ENCODE data around the gene INPP5D. TPM values are rescaled to one million over a fixed set of nuclear protein-coding genes. Genes with fewer than 3 reads are reported as not detected.

INPP5D gene
- total RNA-seq, 1 donor from 2014 or later = 14.7 TPM

- Mint-ChIP-seq H3K9me3 (ENCODE audit: unreplicated experiment) (no peaks in the 10 kb centered on the region), H3K36me3 (ENCODE audit: low read depth, unreplicated experiment) (peaks cover 9% of the 10 kb centered on the region), H3K27ac (ENCODE audit: unreplicated experiment) (no peak overlapping the region), H3K4me1 (ENCODE audit: low read depth, unreplicated experiment) (no peaks in the 10 kb centered on the region), H3K27me3 (ENCODE audit: low read depth, unreplicated experiment) (peaks cover 15% of the 10 kb centered on the region), H3K4me3 (ENCODE audit: unreplicated experiment) (no peak overlapping the region)
- Histone ChIP-seq H2AFZ (ENCODE audit: low read depth, low read length) (no peak overlapping the region), H3K27me3 (ENCODE audit: insufficient read depth, low read length) (peaks cover 2% of the 10 kb centered on the region), H3K79me2 (ENCODE audit: insufficient read depth, low read length) (no peaks in the 10 kb centered on the region), H3K9ac (ENCODE audit: low read length) (no peak overlapping the region), H4K20me1 (ENCODE audit: insufficient read depth, low read length) (no peaks in the 10 kb centered on the region), H3K4me3 (ENCODE audit: insufficient read depth, low read depth, low read length) (no peak overlapping the region), H3K4me1 (ENCODE audit: insufficient read depth, low read length) (peaks cover 8% of the 10 kb centered on the region), H3K9me3 (ENCODE audit: insufficient read depth, low read depth, low read length) (no peaks in the 10 kb centered on the region), H3K4me2 (ENCODE audit: low read length) (no peak overlapping the region), H3K36me3 (ENCODE audit: insufficient read depth, low read length) (no peaks in the 10 kb centered on the region), H3K27ac (ENCODE audit: low read depth, low read length) (no peak overlapping the region)
- no peak for FAIRE-seq
- no peak for TF ChIP-seq CTCF (IDR thresholded peaks at IDR 0.05; ENCODE audit: insufficient read depth, low read depth, low read length)
- DNase-seq (ENCODE audit: low read depth) = no peak
Measured at GRCh38 chr2:233161730-233162129, 101.6 kb downstream of the INPP5D start.

DNA sequence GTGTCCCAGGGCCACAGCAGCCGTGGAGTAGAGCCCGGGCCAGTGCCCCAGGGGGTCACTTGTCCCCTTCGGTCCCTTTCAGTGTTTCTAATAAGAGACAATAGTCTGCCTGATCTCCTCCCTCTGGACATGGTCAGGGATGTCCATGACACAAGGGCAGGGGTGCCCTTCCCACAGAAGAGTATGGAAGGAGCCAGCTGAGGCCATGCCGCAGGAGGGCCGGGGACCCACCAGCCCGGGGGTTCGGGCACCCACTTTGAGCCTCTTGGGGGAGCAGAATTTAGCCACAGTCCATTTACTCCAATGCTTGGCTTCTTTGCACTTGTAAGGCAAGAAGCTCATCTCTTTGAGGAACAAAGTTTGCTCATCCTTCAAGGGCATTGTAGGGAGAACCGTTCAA lies 102.6 kb downstream of the INPP5D start:
- Histone ChIP-seq H3K4me1 (ENCODE audit: insufficient read depth, low read length) (peaks cover 8% of the 10 kb centered on the region), H4K20me1 (ENCODE audit: insufficient read depth, low read length) (no peaks in the 10 kb centered on the region), H3K9me3 (ENCODE audit: insufficient read depth, low read depth, low read length) (no peaks in the 10 kb centered on the region), H3K27me3 (ENCODE audit: insufficient read depth, low read length) (peaks cover 2% of the 10 kb centered on the region), H3K9ac (ENCODE audit: low read length) (no peak overlapping the region), H3K79me2 (ENCODE audit: insufficient read depth, low read length) (no peaks in the 10 kb centered on the region), H2AFZ (ENCODE audit: low read depth, low read length) (no peak overlapping the region), H3K4me2 (ENCODE audit: low read length) (no peak overlapping the region), H3K4me3 (ENCODE audit: insufficient read depth, low read depth, low read length) (no peak overlapping the region), H3K36me3 (ENCODE audit: insufficient read depth, low read length) (no peaks in the 10 kb centered on the region), H3K27ac (ENCODE audit: low read depth, low read length) (no peak overlapping the region)
- H3K9me3 Mint-ChIP-seq (ENCODE audit: unreplicated experiment) = no peaks in the 10 kb centered on the region
- H3K27ac Mint-ChIP-seq (ENCODE audit: unreplicated experiment) = no peak overlapping the region
- TF ChIP-seq EZH2 (IDR thresholded peaks at IDR 0.05; ENCODE audit: insufficient read depth, low read length) (no peak), CTCF (IDR thresholded peaks at IDR 0.05; ENCODE audit: insufficient read depth, low read depth, low read length) (no peak)
- no peaks in the 10 kb centered on the region for H3K4me1 Mint-ChIP-seq (ENCODE audit: low read depth, unreplicated experiment)
- peaks cover 15% of the 10 kb centered on the region for H3K27me3 Mint-ChIP-seq (ENCODE audit: low read depth, unreplicated experiment)
- no peak for DNase-seq (ENCODE audit: low read depth)
- no peak overlapping the region for H3K4me3 Mint-ChIP-seq (ENCODE audit: unreplicated experiment)
- H3K36me3 Mint-ChIP-seq (ENCODE audit: low read depth, unreplicated experiment) = peaks cover 4% of the 10 kb centered on the region
- FAIRE-seq = no peak

DNA sequence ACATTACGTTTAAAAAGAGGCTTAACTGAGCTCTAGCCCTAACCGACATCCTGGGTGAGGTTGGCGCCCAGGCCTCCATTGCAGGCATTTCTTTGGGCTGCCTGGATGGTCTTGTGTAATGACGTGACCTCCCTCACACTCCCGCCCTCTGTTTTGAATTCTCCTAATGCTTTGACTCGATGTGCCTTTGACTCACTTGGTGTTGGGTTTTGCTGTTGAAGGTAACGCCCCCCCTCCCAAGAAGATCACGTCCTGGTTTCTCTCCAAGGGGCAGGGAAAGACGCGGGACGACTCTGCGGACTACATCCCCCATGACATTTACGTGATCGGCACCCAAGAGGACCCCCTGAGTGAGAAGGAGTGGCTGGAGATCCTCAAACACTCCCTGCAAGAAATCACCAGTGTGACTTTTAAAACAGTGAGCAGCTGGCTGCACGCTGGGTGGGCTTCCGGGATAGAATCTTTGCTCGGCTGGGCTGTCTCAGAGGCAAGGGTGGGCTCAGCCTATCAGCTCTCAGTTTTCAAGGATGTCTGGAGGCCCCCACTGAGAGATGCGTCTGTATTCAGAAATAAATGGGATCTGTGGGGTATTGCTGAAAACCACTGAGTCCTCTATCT lies 103.5 kb downstream of the INPP5D start:
- Histone ChIP-seq H3K4me3 (ENCODE audit: insufficient read depth, low read depth, low read length) (no peak overlapping the region), H3K27me3 (ENCODE audit: insufficient read depth, low read length) (peaks cover 2% of the 10 kb centered on the region), H2AFZ (ENCODE audit: low read depth, low read length) (peak overlapping the region; percentile 2), H3K27ac (ENCODE audit: low read depth, low read length) (no peak overlapping the region), H3K36me3 (ENCODE audit: insufficient read depth, low read length) (no peaks in the 10 kb centered on the region), H3K9ac (ENCODE audit: low read length) (no peak overlapping the region), H3K79me2 (ENCODE audit: insufficient read depth, low read length) (no peaks in the 10 kb centered on the region), H4K20me1 (ENCODE audit: insufficient read depth, low read length) (no peaks in the 10 kb centered on the region), H3K4me1 (ENCODE audit: insufficient read depth, low read length) (peaks cover 8% of the 10 kb centered on the region), H3K4me2 (ENCODE audit: low read length) (peak overlapping the region; percentile 60), H3K9me3 (ENCODE audit: insufficient read depth, low read depth, low read length) (no peaks in the 10 kb centered on the region)
- FAIRE-seq (no peak), DNase-seq (ENCODE audit: low read depth) (no peak)
- TF ChIP-seq EZH2 (IDR thresholded peaks at IDR 0.05; ENCODE audit: insufficient read depth, low read length) (no peak), CTCF (IDR thresholded peaks at IDR 0.05; ENCODE audit: insufficient read depth, low read depth, low read length) (no peak)
- no peak overlapping the region for H3K27ac Mint-ChIP-seq (ENCODE audit: unreplicated experiment)
- H3K27me3 Mint-ChIP-seq (ENCODE audit: low read depth, unreplicated experiment) = peaks cover 13% of the 10 kb centered on the region
- H3K4me3 Mint-ChIP-seq (ENCODE audit: unreplicated experiment) = no peak overlapping the region
- H3K9me3 Mint-ChIP-seq (ENCODE audit: unreplicated experiment) = no peaks in the 10 kb centered on the region
- H3K4me1 Mint-ChIP-seq (ENCODE audit: low read depth, unreplicated experiment) = no peaks in the 10 kb centered on the region
- peaks cover 4% of the 10 kb centered on the region for H3K36me3 Mint-ChIP-seq (ENCODE audit: low read depth, unreplicated experiment)
